Transverse colon (tissue), 4 donors: ENCODE measurements around the gene C16orf86. TPM values are rescaled to one million over a fixed set of nuclear protein-coding genes. Genes with fewer than 3 reads are reported as not detected.

Experiments used
- DNase-seq: peaks from one replicate; pipeline ENCODE4 v3.0.0-alpha.2; 2019
- H3K27ac ChIP-seq, 4 donors: fragments of 200-600 bp; sonication (generic); 2 replicates each; pipeline ENCODE4 v1.5.1; 2016 to 2018; ENCODE audit warnings: inconsistent platforms in 4 of 4
- H3K27me3 ChIP-seq: fragments of 200-600 bp; sonication (generic); 2 replicates; pipeline ENCODE4 v1.5.1; 2017; ENCODE audit warnings: inconsistent platforms
- H3K36me3 ChIP-seq, 4 donors: fragments of 200-600 bp; sonication (generic); 2 replicates each; pipeline ENCODE4 v1.5.1; 2017 to 2019; ENCODE audit warnings: inconsistent platforms in 4 of 4
- H3K4me1 ChIP-seq, 4 donors: fragments of 200-600 bp; sonication (generic); 2 replicates each; pipeline ENCODE4 v1.5.1; 2017 to 2020; ENCODE audit warnings: inconsistent platforms in 4 of 4
- H3K4me3 ChIP-seq, 4 donors: fragments of 200-600 bp; sonication (generic); 1 replicate in 1 of 4; 2 replicates in 3 of 4; pipeline versions ENCODE4 v1.5.1 to v1.6.1; 2017 to 2019; ENCODE audit warnings: inconsistent platforms in 4 of 4
- H3K9me3 ChIP-seq, 2 donors: fragments of 200-600 bp; sonication (generic); 2 replicates each; pipeline ENCODE4 v1.5.1; 2017 to 2019; ENCODE audit warnings: inconsistent platforms in 2 of 2
- EP300 ChIP-seq: sonication (generic); formaldehyde crosslinking; IDR thresholded peaks from one replicate; pipeline ENCODE4 v1.6.1; 2017; ENCODE audit warnings: antibody characterized with exemption, low read depth
- POLR2A ChIP-seq: fragments of 450-650 bp; IDR thresholded peaks from one replicate; pipeline ENCODE4 v1.6.1; 2016; ENCODE audit warnings: antibody characterized with exemption, mild to moderate bottlenecking, moderate library complexity
- POLR2AphosphoS5 ChIP-seq, 3 donors: sonication (generic); formaldehyde crosslinking; IDR thresholded peaks; one replicate each; pipeline ENCODE4 v1.6.1; 2016; ENCODE audit warnings: antibody characterized with exemption in 3 of 3
- WGBS, 2 donors: methylation state at CpG; one replicate each; pipeline ENCODE4 v1.1.5; 2018; ENCODE audit warnings: low coverage in 1 of 2; 5-methylcytosine and 5-hydroxymethylcytosine counted together
- in situ Hi-C, 4 donors: fragments of 200-750 bp; cut with MboI; loops; one replicate each; pipeline versions ENCODE4 v1.15.0 to v1.15.1; 2017; ENCODE audit warnings: low sequenced_read_pairs in 3 of 4, low pct_ligation_motif_present in 1 of 4, low pct_unique_long_range_greater_than_20kb in 1 of 4
- intact Hi-C: fragments of 100-400 bp; cut with DNase I; formaldehyde crosslinking; loops from one replicate; pipeline ENCODE4 v1.15.1; 2023; ENCODE audit warnings: low total_unique reads
- total RNA-seq, 4 donors: library from RNA; depleted of rRNA; stranded (reverse); fragments of >200 nt; gene quantifications; one replicate each; pipeline ENCODE4 v1.1.0, GENCODE V29; 2016
- TF ChIP-seq, protein P1 (sequence below), 5 experiments: fragments of 200-600 bp in 3 of 5; fragments of 450-650 bp in 2 of 5; sonication (generic) in 3 of 5; IDR thresholded peaks; 1 replicate in 2 of 5; 2 replicates in 3 of 5; pipeline ENCODE4 v1.5.1; 2016 to 2017; ENCODE audit warnings: antibody characterized with exemption in 5 of 5, inconsistent platforms in 3 of 5, mild to moderate bottlenecking in 2 of 5, moderate library complexity in 1 of 5

The C16orf86 gene
- total RNA-seq, 4 donors from 2014 or later = 0.60 to 7.1 (median 4.4) TPM

DNA sequence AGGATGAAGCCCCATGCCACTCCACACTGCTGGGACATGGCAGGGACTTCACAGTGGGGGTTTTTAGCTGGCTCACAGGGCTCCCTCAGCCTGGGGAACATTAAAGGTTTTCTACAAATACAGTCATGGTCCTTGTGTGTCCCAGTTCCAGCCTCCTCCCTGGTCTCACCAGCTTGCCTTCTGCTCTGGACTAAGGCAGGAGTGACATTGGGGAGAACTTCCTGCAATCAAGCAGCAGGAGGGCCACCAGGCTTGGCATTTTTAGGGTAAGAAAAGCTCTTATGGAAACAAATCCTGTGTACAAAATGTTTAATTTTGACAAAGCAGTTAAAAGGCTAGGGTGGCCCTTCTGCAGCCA, 4.0 kb upstream of the C16orf86 start:
- Histone ChIP-seq H3K9me3 (no peaks in the 10 kb centered on the region), H3K36me3 (no peaks in the 10 kb centered on the region), H3K27ac (no peak overlapping the region), H3K4me3 (no peak overlapping the region), H3K27me3 (no peaks in the 10 kb centered on the region), H3K4me1 (peaks cover 26 to 36% (median 34%) of the 10 kb centered on the region in 4 donors)
- in situ Hi-C loops (loop anchor here in 3 of 4 donors (10.0 to 25.0 kb wide), 2 partner anchors 100 to 138 kb away; partner anchors contain the start of genes CTCF (in 2 of the 3) and RIPOR1 (in 1 of the 3)), intact Hi-C loops (no loop called here)
- TF ChIP-seq POLR2AphosphoS5 (IDR thresholded peaks at IDR 0.05) = no peak
- no peak for TF ChIP-seq POLR2A
- no peak for TF ChIP-seq EP300
- TF ChIP-seq, protein P1, sequence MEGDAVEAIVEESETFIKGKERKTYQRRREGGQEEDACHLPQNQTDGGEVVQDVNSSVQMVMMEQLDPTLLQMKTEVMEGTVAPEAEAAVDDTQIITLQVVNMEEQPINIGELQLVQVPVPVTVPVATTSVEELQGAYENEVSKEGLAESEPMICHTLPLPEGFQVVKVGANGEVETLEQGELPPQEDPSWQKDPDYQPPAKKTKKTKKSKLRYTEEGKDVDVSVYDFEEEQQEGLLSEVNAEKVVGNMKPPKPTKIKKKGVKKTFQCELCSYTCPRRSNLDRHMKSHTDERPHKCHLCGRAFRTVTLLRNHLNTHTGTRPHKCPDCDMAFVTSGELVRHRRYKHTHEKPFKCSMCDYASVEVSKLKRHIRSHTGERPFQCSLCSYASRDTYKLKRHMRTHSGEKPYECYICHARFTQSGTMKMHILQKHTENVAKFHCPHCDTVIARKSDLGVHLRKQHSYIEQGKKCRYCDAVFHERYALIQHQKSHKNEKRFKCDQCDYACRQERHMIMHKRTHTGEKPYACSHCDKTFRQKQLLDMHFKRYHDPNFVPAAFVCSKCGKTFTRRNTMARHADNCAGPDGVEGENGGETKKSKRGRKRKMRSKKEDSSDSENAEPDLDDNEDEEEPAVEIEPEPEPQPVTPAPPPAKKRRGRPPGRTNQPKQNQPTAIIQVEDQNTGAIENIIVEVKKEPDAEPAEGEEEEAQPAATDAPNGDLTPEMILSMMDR (IDR thresholded peaks at IDR 0.05) = no peak
- DNase-seq = no peak

DNA sequence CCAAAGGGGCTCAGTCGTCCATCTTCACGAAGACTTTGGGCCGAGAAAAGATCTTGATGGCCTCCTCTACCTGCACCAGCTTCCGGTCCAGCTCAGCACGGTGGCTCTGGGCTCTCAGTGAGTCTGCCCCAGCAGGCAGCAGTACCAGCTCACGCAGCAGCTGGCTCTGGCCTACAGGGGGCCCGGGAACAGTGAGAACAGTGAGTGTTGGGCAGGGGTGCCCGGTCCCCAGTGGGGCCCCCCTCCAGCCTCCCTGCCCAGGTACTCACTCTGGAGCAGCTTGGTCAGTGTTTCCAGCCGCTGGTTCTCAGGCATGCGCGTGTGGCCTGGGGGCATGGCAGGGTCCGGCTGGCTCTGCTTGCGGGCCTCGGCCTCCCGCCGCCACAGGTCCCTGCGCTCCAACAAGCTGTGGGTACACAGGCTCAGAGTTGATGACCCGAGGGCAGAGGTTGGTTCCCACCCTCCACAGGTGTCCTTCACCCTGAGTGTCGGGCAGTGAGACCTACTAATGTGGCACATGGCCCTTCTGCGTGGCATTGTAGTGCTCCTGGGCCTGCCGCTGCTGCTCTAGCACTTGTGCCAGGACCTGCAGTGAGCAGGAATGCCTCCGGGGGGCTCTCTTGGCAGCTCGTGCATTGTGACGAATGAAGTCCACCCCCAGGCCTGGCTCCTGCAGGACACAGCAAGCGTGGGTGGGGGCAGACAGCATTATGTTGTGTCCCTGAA, 3.3 kb upstream of the C16orf86 start:
- intact Hi-C loops = no loop called here
- WGBS, 2 donors = 83% methylated on average over 21 of the region's 25 CpGs; no CpG with 5 or more reads in 1 of the 2 donors
- peaks cover 30 to 43% (median 40%) of the 10 kb centered on the region in 4 donors for H3K4me1 ChIP-seq
- no peak overlapping the region for H3K4me3 ChIP-seq
- no peak overlapping the region for H3K27ac ChIP-seq
- in situ Hi-C loops = loop anchor here in 3 of 4 donors (10.0 to 25.0 kb wide), 2 partner anchors 101 to 139 kb away; partner anchors contain the start of genes CTCF (in 2 of the 3) and RIPOR1 (in 1 of the 3)
- H3K27me3 ChIP-seq = no peaks in the 10 kb centered on the region
- TF ChIP-seq EP300 (no peak), POLR2AphosphoS5 (IDR thresholded peaks at IDR 0.05) (no peak)
- TF ChIP-seq, protein P1 (IDR thresholded peaks at IDR 0.05) = peak in 1 of 5 experiments; percentile 12
- no peaks in the 10 kb centered on the region for H3K9me3 ChIP-seq
- no peak for DNase-seq
- no peaks in the 10 kb centered on the region for H3K36me3 ChIP-seq

DNA sequence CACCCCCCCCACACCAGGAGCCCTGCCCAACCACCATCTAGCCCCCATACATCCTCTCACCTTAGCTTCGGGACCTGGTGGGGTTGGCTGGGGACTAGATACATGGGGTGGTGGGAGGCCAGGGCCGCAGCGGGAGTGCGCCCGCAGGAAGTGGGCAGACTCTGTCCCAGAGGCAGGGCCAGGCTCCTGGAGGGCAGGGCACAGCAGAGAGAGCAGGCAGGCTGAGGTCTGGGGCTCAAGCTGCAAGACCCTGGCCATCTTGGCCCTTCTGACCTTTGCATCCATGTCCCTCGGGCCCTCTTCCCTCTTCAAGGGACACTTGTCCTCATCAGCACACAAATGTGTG, 2.8 kb upstream of the C16orf86 start:
- intact Hi-C loops = no loop called here
- H3K9me3 ChIP-seq = no peaks in the 10 kb centered on the region
- 91 to 100% methylated on average over 1 to 6 of the region's 6 CpGs for WGBS, 2 donors
- TF ChIP-seq, protein P1 (IDR thresholded peaks at IDR 0.05) = no peak
- TF ChIP-seq POLR2A (no peak), EP300 (no peak), POLR2AphosphoS5 (IDR thresholded peaks at IDR 0.05) (no peak)
- H3K27me3 ChIP-seq = no peaks in the 10 kb centered on the region
- in situ Hi-C loops = loop anchor here in 3 of 4 donors (10.0 to 25.0 kb wide), 2 partner anchors 102 to 139 kb away; partner anchors contain the start of genes CTCF (in 2 of the 3) and RIPOR1 (in 1 of the 3)
- H3K36me3 ChIP-seq = no peaks in the 10 kb centered on the region
- DNase-seq = no peak
- H3K4me1 ChIP-seq = peaks cover 29 to 47% (median 39%) of the 10 kb centered on the region in 4 donors
- H3K4me3 ChIP-seq = no peak overlapping the region
- H3K27ac ChIP-seq = no peak overlapping the region

DNA sequence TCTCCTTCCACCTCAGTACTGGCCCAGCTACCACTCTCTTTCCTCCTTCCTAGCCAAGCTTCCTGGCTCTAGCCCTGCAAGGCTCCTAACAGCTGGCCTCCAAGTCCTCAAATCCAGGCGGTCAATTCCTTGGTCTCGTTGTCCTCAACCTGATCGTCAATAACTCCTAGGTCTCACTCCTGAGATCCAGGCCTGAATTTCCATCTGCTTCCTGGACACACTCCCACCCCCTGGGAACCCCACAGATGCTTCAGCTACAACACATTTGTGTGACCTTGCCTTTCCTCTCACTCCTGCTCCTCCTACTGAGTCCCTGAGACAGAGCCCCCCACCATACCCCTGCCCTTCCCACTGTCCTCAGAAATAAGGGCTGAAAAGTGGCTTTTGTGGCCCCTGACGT, 2.4 kb upstream of the C16orf86 start:
- H3K36me3 ChIP-seq = no peaks in the 10 kb centered on the region
- H3K4me1 ChIP-seq = peaks cover 25 to 44% (median 35%) of the 10 kb centered on the region in 4 donors
- H3K27ac ChIP-seq = no peak overlapping the region
- in situ Hi-C loops (loop anchor here in 3 of 4 donors (10.0 to 25.0 kb wide), 2 partner anchors 102 to 139 kb away; partner anchors contain the start of genes CTCF (in 2 of the 3) and RIPOR1 (in 1 of the 3)), intact Hi-C loops (no loop called here)
- no peak for DNase-seq
- no peak overlapping the region for H3K4me3 ChIP-seq
- TF ChIP-seq EP300 = no peak
- TF ChIP-seq POLR2AphosphoS5 (IDR thresholded peaks at IDR 0.05) = no peak
- TF ChIP-seq, protein P1 (IDR thresholded peaks at IDR 0.05) = no peak
- TF ChIP-seq POLR2A = no peak
- 86 to 90% methylated on average over 4 of the region's 4 CpGs for WGBS, 2 donors
- no peaks in the 10 kb centered on the region for H3K27me3 ChIP-seq
- H3K9me3 ChIP-seq = no peaks in the 10 kb centered on the region
